Cardiac septum (tissue), 1 donor: ENCODE results near the gene SDK1. TPM values are rescaled to one million over a fixed set of nuclear protein-coding genes. Genes with fewer than 3 reads are reported as not detected.
"Not testable (repeated sequence)": the region's sequence is repeated elsewhere in the genome, so short reads cannot be mapped to it uniquely, and the experiment has no call there.

Experiments
- DNase-seq: peaks from one replicate; pipeline ENCODE4 v3.0.0-alpha.2; 2020; ENCODE audit warnings: low spot score
- intact Hi-C: fragments of 100-400 bp; cut with DNase I; formaldehyde crosslinking; loops from one replicate; pipeline ENCODE4 v1.14.0; 2022
- total RNA-seq: library from RNA; stranded (reverse); fragmentation: NEBNext Ultra II Directional; extraction: Animal tissue kit (Norgen Biotek cat#: 25700); gene quantifications from one replicate; pipeline ENCODE4 v1.2.1, GENCODE V29; 2021
- donor health status: DM: no; HTN: no; CAD: no.

The SDK1 gene
- total RNA-seq, 1 donor from 2014 or later, result 0.32 TPM

DNA sequence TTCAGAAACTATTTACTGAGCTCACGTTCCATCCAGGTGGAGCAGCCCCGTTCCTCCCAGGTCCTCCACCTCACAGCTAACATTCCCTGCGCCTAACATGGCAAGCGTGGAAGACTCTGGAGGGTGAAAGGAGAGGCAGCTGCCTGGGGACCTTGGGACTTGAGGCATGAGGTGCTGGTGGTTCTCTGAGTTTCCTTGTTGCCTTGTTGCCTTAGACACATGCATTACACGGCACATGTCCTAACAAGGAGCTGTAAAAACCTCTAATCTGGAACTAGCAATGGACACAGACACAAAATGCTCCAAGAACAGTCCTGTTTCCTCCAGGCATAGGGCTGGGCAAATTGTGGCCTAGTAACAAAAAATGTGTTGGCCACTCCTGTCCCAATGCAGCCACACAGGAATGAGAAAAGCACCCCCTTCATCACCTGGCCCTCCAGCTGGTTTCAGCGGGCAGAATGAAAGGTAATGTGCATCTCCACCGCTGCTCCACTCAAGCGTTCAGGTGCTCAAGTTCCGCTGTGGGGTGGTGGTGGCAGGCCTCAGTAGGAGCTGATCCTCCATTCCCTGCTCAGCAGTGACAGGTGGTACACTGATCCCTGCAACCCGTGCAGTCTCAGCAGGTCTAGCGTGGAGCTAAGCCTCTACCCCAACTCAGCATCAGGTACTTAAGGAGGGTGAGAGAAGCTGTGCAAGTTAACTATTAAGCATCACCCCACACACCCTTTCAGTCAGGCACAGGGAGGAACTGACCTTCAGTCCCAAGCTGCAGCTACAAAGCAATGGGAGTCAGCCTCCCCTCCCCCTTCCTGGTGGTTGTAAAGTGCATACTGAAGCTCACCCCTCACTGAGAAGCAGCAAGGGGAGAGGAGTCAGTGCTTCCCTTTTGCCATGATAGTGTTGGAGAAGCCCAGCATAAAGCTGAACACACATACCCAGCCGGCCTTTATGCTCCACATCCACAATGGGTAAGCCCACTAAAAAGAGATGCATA lies 382.8 kb downstream of the SDK1 start:
- intact Hi-C loops, result no loop called here
- no peak for DNase-seq

DNA sequence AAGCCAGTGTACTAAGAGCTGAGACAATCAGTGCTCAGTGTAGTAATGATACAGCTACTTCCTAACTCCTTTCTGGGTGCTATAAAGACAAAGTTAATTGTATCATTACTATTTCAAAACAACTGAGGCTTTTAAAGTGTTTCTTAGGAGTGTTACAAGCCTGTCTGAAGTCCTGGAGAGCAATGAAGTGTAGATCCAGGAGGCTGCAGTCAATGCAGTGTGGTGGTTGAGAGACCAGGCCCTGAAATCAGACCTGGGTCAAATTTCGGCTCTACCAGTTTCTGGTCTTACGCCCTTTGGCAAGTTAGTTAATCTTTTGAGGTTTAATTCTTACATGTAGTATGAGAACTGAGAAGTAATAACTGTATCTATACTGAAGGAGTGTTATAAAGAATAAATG lies 387.0 kb downstream of the SDK1 start:
- intact Hi-C loops, result no loop called here
- no peak for DNase-seq

DNA sequence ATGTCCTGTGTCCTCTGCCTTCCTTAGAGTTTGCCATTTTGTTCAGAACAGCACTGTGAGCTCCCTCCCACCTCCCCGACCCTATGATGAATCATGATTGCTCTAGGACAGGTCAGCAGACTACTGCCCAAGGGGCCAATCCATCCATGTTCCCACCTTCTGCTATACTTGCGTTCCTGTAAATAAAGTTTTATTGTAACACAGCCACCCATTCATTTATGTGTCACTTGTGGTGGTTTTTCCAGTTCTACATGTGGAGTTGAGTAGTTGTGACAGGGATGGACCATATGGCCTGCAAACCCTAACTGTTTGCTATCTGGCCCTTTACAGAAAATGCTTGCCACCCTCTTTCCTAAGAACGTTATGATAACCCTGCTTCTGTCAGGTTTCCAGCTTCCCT lies 387.8 kb downstream of the SDK1 start:
- intact Hi-C loops, result no loop called here
- no peak for DNase-seq

DNA sequence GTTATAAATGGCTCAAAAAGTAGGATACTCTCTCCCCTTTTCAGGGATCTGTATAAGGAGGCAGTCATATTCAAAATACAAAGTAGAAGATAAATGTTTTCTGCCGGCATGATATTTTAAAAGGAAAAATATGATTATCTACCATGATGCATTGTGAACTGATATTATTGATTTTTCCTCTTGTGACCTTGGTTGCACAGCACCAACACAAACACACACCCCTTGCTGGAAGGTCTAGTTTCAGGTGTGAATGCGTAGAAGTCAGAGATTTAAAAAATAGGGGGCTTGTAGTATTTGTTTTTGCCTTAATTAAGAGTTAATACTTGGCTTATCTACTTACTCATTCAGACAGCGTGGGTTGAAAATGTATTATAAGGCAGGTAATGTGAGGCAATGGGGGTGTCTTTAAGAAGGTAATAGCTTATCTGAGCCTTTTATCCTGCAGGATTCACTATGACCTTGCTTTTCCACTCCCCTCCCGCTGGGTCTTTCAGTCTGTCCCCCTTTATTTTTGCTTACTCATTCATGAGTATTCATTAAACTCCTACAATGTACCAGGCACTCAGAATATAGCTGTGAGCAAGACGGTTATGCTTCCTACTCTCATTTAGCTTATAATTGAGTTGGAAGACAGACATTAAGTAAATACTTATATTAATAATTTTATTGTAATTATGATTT lies 390.6 kb downstream of the SDK1 start:
- intact Hi-C loops, result no loop called here
- no peak for DNase-seq

DNA sequence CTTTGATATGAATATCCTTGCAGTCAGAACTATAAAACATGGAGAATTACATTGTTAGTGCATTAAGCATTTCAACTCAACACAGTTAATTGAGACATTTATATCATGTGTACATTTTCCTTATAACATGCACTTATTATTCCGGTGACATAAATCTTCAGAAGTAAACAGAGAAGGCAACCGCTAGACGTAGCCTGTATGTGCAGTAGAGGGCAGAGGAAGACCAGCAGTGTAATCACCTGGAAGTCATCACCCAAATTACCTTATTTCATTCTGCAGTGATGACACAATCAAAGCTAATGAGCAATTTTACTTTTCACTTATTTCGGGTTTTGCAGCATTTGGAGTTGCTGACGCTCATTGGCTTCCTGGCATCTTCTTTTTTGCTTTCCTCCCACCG lies 394.6 kb downstream of the SDK1 start:
- intact Hi-C loops, result no loop called here
- no peak for DNase-seq

DNA sequence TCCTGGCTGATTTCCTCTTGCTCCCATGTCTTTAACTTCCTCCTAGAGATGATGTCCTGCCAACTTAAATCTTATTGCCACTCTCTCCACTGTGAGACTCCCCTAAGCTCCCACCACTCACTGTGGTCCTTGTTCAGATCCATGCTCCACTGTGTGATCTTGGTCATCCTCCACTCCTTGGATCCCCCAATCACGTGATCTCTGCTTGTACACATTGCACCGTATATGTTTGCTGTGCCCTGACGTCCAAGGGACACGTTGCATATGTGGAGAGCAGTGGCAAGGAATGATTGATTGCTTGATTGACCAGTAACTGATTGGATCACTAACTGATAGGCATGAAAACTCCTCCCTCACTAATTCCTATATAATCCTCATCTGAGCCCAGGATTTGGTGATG lies 395.1 kb downstream of the SDK1 start:
- no peak for DNase-seq
- intact Hi-C loops, result no loop called here

DNA sequence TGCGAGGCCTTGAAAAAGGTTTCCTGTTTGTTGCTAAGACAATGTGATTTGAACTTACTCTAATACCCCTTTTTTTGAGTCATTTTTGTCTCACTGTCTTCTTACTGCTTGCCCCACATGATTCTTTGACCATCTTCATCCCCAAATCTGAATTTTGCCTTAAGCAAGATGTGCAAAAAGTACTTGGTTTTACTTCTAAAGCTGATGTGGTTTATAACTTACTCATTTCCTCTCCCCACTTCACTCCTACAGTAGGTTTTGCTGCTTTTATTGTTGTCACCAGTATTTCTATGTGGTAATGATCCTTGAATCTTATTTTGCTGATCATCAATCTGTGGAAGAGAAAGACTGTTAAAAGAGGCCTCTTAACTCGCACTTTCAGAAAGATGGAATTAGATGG lies 396.4 kb downstream of the SDK1 start:
- intact Hi-C loops, result no loop called here

DNA sequence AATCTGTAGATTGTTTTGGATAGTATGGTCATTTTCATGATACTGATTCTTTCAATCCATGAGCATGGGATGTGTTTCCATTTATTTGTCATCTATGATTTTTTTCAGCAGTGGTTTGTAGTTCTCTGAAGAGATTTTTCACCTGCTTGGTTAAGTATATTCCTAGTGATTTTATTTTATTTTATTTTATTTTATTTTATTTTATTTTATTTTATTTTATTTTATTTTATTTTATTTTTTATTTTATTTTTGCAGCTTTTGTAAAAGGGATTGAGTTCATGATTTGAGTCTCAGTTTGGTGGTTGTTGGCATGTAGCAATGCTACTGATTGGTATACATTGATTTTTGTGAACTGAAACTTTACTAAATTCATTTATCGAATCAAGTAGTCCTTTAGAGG lies 404.2 kb downstream of the SDK1 start:
- no peak for DNase-seq
- intact Hi-C loops, result no loop called here

More for the DNA sequence above, 396.4 kb downstream of the SDK1 start:
- no peak for DNase-seq

DNA sequence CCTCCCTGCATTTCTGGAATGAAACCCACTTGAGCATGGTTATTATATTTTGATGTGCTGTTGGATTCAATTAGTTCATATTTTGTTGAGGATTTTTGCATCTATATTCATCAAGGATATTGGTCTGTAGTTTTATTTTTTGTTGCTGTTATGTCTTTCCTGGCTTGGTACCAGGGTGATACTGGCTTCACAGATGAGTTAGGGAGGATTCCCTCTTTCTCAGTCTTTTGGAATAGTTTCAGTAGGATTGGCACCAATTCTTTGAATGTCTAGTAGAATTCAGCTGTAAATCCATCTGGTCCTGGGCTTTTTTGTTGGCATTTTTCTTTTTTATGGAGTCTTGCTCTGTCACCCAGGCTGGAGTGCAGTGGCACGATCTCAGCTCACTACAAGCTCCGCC lies 405.0 kb downstream of the SDK1 start:
- DNase-seq, intact Hi-C loops: not testable (repeated sequence)

DNA sequence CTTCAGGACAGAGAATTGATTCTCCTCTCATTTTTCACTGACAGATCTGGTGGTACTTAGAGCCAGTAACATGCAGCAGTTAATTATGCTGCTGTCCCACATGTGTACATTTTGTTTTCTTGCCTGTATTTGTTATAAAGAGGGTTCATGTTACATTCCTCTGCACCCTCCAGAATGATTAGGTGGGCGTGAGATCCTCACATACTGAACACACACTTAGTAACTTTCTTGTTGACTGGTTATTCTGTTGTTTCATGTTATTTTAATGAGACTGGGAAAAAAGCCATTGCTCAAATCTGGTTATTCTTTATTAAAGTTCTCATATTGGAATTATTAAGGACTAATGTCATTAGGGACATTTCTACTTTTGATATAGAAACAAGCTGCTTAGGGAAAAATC lies 409.1 kb downstream of the SDK1 start:
- intact Hi-C loops, result no loop called here
- DNase-seq, result no peak

DNA sequence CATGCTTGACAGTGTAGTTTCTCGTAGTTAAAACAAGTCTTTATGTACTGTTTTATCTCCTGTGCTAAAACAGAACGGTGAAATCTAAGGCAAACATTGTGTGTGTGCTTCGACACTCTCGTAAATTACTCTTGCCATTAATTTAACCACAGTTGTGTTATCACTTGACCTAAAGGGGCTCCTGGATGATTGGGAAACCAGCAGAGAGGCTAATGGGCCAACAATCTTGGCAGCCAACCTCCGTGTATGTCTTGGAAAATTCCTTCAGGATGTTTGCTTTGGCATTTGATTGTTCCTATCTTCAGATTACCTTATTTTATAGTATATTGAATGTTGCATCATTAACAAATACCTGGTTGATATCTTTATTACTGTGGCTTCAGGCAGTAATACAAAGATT lies 409.5 kb downstream of the SDK1 start:
- intact Hi-C loops, result no loop called here
- no peak for DNase-seq

DNA sequence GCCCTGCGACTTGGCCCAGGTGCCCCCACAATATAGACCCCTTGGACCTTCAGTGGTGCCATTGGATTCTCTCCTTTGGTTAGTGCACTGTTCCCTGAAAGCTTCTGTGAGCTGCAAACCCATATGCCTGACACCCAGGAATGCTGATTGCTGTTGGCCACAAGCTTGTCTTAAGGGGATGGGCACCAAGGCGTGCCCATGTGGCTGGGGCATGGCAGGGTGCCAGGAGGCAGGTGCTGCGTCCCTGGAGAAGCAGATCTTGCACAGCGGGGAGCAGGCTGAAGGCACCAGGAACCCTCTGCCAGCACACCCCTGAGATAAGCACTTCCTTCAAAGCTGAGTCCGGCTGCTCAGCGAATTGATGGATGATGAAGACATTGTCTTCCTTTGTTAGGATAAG lies 411.8 kb downstream of the SDK1 start:
- intact Hi-C loops, result no loop called here
- DNase-seq, result no peak

DNA sequence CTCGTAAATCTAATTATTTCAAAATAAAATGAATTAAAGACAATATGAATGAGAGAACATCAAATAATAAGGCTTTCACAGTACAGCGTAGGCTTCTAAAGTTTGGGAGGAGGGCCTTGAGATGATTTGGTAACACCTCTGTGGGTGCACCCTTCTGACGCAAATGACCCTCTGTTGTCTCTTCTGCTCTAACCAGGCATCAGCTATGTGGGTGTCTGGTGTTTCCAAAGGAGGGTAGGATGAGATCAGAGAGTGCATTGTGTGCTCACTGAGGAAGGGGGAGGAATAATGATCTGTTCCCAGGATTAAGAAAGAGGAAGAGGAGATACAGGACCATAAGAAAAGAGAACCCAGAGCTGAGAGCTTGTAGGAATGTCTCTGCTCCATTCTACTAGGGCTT lies 420.4 kb downstream of the SDK1 start:
- intact Hi-C loops, result no loop called here

DNA sequence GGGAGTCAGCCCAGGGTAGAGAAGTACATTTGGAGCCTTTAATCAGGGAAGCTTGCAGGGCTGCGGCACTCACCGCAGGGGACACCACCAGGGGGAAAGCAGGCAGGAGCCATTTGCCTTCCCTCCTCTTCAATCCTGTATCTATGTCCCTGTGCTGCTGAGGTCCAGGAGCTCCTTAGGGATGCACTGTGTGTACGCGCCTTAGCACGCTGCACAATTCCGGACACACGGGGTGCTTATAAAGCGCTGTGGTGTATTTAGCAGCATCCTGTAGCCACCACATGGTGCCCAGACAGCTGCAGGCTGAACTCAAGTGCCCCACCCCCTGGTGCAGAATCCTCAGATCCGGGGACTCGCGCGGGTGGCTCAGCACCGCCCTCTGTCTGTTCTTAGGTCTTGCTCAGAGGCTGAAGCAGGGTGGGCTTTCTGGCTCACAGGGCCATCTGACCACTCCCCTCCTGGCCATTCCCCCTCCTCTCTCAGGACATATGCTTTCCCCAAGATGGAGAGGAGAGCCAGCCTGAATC lies 421.4 kb downstream of the SDK1 start:
- intact Hi-C loops, result no loop called here
- no peak for DNase-seq

More for the DNA sequence above, 420.4 kb downstream of the SDK1 start:
- DNase-seq, result no peak

DNA sequence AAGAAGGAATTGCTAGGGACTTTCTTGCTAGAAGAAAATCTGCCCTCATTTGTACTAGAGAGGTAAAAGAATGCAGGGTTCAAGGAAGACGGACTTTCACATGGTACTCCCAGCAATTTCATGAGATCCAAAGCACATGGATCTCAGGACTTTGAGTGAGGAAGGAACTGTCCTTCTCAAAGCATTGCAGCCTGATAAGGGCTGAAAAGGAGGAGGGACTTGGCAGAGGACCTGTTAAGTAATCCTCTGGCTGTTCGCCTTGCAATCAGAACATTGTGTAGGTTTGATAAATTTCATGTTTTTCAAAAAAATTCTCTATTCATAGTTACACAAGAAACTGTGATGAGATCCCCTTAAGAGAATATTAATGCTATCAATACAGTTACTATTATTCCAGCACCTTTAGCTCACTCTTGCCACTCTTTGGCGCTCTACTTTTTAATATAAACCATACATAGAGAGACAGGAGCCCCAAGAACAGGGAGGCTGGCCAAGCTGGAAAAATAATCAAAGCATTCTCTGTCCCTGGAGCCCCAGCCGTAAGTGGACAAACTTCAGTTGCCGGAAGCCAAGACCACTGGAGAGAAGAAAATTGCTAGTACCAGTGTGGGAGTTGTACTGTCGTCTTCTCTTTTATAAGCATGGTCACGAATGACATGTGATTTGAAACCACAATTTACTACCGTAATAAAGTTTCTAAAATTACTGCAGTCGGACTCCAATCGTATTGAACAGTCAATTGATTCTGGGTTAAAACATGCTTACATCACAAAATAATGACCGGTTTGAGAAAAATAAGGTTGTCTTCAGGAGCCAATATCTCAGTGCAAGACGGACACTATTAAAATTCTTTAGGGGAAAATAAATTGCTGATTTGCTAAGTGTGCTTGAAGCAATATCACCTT lies 424.4 kb downstream of the SDK1 start:
- DNase-seq, result no peak
- intact Hi-C loops, result no loop called here

DNA sequence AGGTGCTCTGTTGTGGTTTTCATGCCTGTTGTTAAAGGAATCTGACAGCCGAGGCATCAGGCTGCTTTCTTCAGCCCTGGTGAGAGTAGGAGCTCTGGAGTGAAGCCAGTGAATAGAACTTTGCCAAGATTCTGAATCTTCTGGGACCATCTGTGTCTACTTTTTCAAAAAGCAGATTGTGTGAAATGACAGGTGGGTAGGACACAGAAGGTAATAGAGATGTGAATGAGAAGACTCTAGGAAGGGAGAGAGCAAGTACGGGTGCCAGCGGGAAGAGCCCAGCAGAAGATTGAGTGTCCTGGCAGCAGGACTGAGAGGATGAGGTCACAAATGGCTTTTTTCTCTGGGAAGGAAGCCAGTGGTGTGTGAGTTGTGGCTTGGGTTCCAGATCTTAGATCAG lies 429.2 kb downstream of the SDK1 start:
- DNase-seq, result no peak
- intact Hi-C loops, result no loop called here

DNA sequence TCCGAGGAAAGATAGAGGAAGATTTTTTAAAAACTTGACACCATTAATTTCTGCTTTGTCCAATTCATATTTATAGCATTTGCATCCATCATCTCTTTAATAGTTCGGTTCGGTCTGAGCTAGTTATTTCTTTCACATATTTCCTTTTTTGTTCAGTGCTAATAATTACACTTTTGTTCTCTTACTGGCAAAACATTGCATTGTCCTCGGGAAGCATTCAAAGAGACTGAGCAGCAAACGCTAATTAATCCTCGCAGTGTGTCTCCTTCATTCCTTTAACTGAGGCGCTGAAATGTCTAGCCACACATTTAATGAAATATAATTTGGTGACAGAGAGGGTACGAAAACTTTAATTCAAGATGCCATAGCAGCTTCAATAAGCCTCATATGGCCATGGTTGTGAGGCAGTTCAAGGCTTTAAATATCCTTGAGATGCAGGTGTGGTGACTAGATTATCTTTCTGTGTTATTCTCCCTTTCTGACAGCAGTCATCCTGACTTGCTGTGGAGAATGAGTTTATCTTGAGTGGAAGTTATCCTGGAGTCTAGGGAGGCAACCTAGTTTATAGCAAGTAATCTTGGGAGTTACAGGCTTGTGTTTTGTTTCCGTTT lies 431.4 kb downstream of the SDK1 start:
- intact Hi-C loops, result no loop called here
- no peak for DNase-seq

DNA sequence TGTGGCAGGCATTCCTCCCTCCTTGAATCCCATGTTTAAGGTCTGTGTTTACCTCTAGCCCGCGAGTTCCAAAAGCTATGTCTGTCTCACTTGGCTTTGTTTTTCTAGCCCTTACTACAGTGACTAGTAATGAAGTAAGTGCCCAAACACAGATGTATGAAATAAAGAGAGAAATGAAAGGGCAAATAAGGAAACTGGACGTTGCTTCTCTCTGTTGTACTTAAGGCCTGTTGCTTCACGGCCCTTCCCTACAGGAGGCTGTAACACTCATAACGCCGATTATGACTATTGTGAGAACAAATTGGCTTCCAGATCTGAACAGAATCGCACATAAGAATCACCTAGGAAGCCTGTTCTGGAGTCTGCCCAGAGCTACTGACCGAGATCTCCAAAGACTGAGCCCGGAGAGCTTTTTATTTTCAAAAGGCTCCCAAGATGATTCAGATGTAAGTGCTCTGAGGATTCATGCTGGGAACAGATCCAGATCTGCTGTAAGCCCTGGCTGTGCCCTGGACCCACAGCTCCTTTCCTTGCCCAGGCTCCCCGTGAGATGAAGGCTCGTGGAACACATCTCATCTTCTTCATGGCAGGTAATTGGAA lies 432.6 kb downstream of the SDK1 start:
- intact Hi-C loops, result no loop called here
- DNase-seq, result no peak

DNA sequence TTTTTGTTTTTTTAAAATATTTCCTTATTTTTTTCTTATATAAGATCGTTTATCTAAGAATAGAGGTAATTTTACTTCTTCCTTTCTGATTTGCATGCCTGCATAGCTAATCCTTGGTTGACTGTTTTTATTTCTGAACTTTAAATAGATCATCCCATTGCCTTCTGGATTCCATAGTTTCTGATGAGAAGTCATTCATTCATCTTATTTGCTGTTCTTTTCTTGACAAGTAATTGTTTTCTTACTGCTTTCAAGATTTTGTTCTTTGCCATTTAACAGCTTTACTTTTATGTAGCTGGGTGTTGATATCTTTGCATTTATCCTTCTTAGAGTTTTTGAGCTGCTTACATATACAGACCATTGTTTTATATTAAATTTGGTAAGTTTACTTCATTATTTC lies 437.9 kb downstream of the SDK1 start:
- intact Hi-C loops, result no loop called here
- DNase-seq, result no peak
